ENCODE measurements around the gene ADCY10. TPM values are rescaled to one million over a fixed set of nuclear protein-coding genes. Genes with fewer than 3 reads are reported as not detected.

Gene ADCY10
- total RNA-seq, 1 donor from 2014 or later, result 0.27 TPM

DNA sequence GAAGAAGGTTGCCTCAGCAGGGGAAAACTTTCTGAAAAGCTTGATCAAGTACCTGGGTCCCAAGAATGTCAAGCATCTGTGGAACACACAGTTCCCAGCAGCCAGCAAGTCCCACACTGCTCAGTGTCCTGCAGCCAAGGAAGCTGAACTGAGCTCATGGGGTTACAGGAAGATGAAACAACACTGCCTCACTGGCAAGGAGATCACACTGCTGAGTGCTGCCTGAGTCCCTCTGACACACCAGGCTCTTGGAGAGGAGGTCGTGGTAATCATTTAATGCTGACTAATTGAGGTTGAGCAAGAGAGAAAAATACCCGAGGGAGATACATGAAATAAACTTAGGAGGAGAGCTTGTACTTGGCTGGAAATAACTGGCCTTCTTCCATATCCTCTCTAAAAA lies 116.9 kb downstream of the ADCY10 start:
- H3K9me3 ChIP-seq (ENCODE audit: insufficient read depth, low read depth, low read length), result no peaks in the 10 kb centered on the region
- peak overlapping the region; percentile 59 for H3K27ac ChIP-seq (ENCODE audit: low read depth, low read length)
- H3K27ac Mint-ChIP-seq (ENCODE audit: unreplicated experiment), result peak overlapping the region; percentile 5
- H3K4me3 Mint-ChIP-seq (ENCODE audit: unreplicated experiment), result no peak overlapping the region
- peak overlapping the region; percentile 37 for H3K9ac ChIP-seq (ENCODE audit: low read length)
- no peaks in the 10 kb centered on the region for H3K27me3 ChIP-seq (ENCODE audit: insufficient read depth, low read length)
- no peak overlapping the region for H2AFZ ChIP-seq (ENCODE audit: low read depth, low read length)
- peaks cover 26% of the 10 kb centered on the region for H3K4me1 Mint-ChIP-seq (ENCODE audit: low read depth, unreplicated experiment)
- no peaks in the 10 kb centered on the region for H3K27me3 Mint-ChIP-seq (ENCODE audit: low read depth, unreplicated experiment)
- TF ChIP-seq EZH2 (IDR thresholded peaks at IDR 0.05; ENCODE audit: insufficient read depth, low read length) (no peak), CTCF (IDR thresholded peaks at IDR 0.05; ENCODE audit: insufficient read depth, low read depth, low read length) (no peak)
- DNase-seq (ENCODE audit: low read depth) (peak; percentile 94), FAIRE-seq (peak; percentile 96)
- peak overlapping the region; percentile 52 for H3K4me2 ChIP-seq (ENCODE audit: low read length)
- peaks cover 19% of the 10 kb centered on the region for H3K4me1 ChIP-seq (ENCODE audit: insufficient read depth, low read length)
- no peak overlapping the region for H3K4me3 ChIP-seq (ENCODE audit: insufficient read depth, low read depth, low read length)
- peaks cover 3% of the 10 kb centered on the region for H4K20me1 ChIP-seq (ENCODE audit: insufficient read depth, low read length)
- H3K79me2 ChIP-seq (ENCODE audit: insufficient read depth, low read length), result no peaks in the 10 kb centered on the region
- no peaks in the 10 kb centered on the region for H3K9me3 Mint-ChIP-seq (ENCODE audit: unreplicated experiment)
- H3K36me3 Mint-ChIP-seq (ENCODE audit: low read depth, unreplicated experiment), result peaks cover 14% of the 10 kb centered on the region
- H3K36me3 ChIP-seq (ENCODE audit: insufficient read depth, low read length), result no peaks in the 10 kb centered on the region

DNA sequence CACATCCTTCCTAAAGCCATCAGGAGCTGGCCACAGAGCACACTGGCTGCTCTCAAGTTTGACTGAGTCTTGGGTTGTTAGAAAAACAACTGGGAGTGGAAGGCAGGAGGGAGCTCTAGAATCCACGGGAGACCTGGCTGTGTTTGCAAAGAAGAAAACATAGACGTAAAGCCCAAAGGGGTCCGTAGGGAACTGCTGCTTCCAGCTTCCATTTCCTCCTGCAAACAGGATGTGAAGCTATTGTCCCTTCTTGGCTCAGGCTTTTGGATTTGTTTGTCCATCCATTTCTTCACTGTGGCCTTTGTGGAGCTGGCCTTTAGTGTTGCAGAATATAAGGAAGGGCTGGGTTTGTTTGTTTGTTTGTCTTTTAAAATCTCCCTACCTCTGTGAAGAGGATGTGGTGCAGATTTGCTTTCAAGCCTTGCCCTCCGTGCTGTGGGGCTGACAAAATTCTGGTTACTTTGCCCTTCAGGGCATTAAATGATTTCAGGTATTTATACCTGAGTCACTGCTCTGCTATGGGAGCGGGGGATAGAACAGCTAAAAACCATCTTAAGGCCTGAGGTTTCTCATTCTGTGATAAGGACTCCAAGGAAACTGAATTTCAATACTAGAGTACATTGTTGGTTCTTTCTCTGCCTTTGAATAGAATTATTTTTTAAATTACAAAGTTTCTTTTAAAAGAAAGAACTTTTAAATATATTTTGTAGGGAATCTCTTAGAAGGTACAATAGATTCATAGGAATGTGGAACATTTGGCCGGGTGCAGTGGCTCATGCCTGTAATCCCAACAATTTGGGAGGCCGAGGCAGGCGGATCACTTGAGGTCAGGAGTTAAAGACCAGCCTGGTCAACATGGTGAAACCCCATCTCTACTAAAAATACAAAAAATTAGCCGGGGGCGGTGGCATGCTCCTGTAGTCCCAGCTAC lies 117.9 kb downstream of the ADCY10 start:
- H3K4me3 Mint-ChIP-seq (ENCODE audit: unreplicated experiment), result no peak overlapping the region
- no peaks in the 10 kb centered on the region for H3K27me3 Mint-ChIP-seq (ENCODE audit: low read depth, unreplicated experiment)
- FAIRE-seq, result no peak

More for the DNA sequence above, 117.9 kb downstream of the ADCY10 start:
- no peaks in the 10 kb centered on the region for H3K9me3 Mint-ChIP-seq (ENCODE audit: unreplicated experiment)
- H2AFZ ChIP-seq (ENCODE audit: low read depth, low read length), result no peak overlapping the region
- no peaks in the 10 kb centered on the region for H3K27me3 ChIP-seq (ENCODE audit: insufficient read depth, low read length)
- peak overlapping the region; percentile 5 for H3K27ac Mint-ChIP-seq (ENCODE audit: unreplicated experiment)
- TF ChIP-seq CTCF (IDR thresholded peaks at IDR 0.05; ENCODE audit: insufficient read depth, low read depth, low read length) (no peak), EZH2 (IDR thresholded peaks at IDR 0.05; ENCODE audit: insufficient read depth, low read length) (no peak)
- no peaks in the 10 kb centered on the region for H3K79me2 ChIP-seq (ENCODE audit: insufficient read depth, low read length)
- H3K9me3 ChIP-seq (ENCODE audit: insufficient read depth, low read depth, low read length), result no peaks in the 10 kb centered on the region
- H3K27ac ChIP-seq (ENCODE audit: low read depth, low read length), result peak overlapping the region; percentile 27
- peak; percentile 18 for DNase-seq (ENCODE audit: low read depth)
- peaks cover 29% of the 10 kb centered on the region for H3K4me1 Mint-ChIP-seq (ENCODE audit: low read depth, unreplicated experiment)
- peaks cover 25% of the 10 kb centered on the region for H3K4me1 ChIP-seq (ENCODE audit: insufficient read depth, low read length)
- no peak overlapping the region for H3K4me2 ChIP-seq (ENCODE audit: low read length)
- peaks cover 16% of the 10 kb centered on the region for H3K36me3 Mint-ChIP-seq (ENCODE audit: low read depth, unreplicated experiment)
- H3K36me3 ChIP-seq (ENCODE audit: insufficient read depth, low read length), result no peaks in the 10 kb centered on the region
- H4K20me1 ChIP-seq (ENCODE audit: insufficient read depth, low read length), result peaks cover 3% of the 10 kb centered on the region
- no peak overlapping the region for H3K4me3 ChIP-seq (ENCODE audit: insufficient read depth, low read depth, low read length)
- H3K9ac ChIP-seq (ENCODE audit: low read length), result no peak overlapping the region
